ENCODE results near the gene PRKN. TPM values are rescaled to one million over a fixed set of nuclear protein-coding genes. Genes with fewer than 3 reads are reported as not detected.

The PRKN gene
- polyA plus RNA-seq, 1 donor from 2014 or later: 1.2 TPM

- Histone ChIP-seq H3K36me3 (ENCODE audit: insufficient read depth, low read length) (no peaks in the 10 kb centered on the region), H3K79me2 (replicated peaks; ENCODE audit: insufficient read depth, low read length) (no peaks in the 10 kb centered on the region), H3K9me3 (ENCODE audit: low read length) (no peaks in the 10 kb centered on the region), H3F3A (ENCODE audit: insufficient read depth, low read length, poor library complexity, severe bottlenecking) (no peaks in the 10 kb centered on the region), H3K27me3 (ENCODE audit: insufficient read depth, low read depth, low read length) (no peaks in the 10 kb centered on the region), H3K27ac (ENCODE audit: low read length) (no peak overlapping the region), H3K4me3 (ENCODE audit: low read length) (no peak overlapping the region), H2AFZ (ENCODE audit: low read depth, low read length) (no peak overlapping the region), H3K9ac (ENCODE audit: low read length) (no peak overlapping the region), H3K4me2 (ENCODE audit: low read length) (no peak overlapping the region), H4K20me1 (ENCODE audit: insufficient read depth) (no peaks in the 10 kb centered on the region), H3K9me2 (ENCODE audit: insufficient read depth, low read length) (no peaks in the 10 kb centered on the region)
- no peak for TF ChIP-seq RAD21 (conservative IDR thresholded peaks at IDR 0.05)
- TF ChIP-seq EZH2 (IDR thresholded peaks at IDR 0.05; ENCODE audit: borderline replicate concordance, insufficient read depth, low read length, poor library complexity, severe bottlenecking): no peak
- no peak for TF ChIP-seq CTCF (IDR thresholded peaks at IDR 0.05; ENCODE audit: poor library complexity, severe bottlenecking)
- TF ChIP-seq POLR2AphosphoS5 (IDR thresholded peaks at IDR 0.05): no peak
- no peak for TF ChIP-seq MXI1 (conservative IDR thresholded peaks at IDR 0.05; ENCODE audit: poor library complexity, severe bottlenecking)
These were observed 656.9 kb downstream of the PRKN start for GRCh38 chr6:162070639-162071038.

- Histone ChIP-seq H3K27me3 (ENCODE audit: insufficient read depth, low read depth, low read length) (no peaks in the 10 kb centered on the region), H3K79me2 (replicated peaks; ENCODE audit: insufficient read depth, low read length) (no peaks in the 10 kb centered on the region), H3K9me2 (ENCODE audit: insufficient read depth, low read length) (no peaks in the 10 kb centered on the region), H2AFZ (ENCODE audit: low read depth, low read length) (no peak overlapping the region), H3K27ac (ENCODE audit: low read length) (no peak overlapping the region), H3F3A (ENCODE audit: insufficient read depth, low read length, poor library complexity, severe bottlenecking) (no peaks in the 10 kb centered on the region), H3K9ac (ENCODE audit: low read length) (no peak overlapping the region), H3K4me2 (ENCODE audit: low read length) (no peak overlapping the region), H3K36me3 (ENCODE audit: insufficient read depth, low read length) (no peaks in the 10 kb centered on the region), H3K9me3 (ENCODE audit: low read length) (no peaks in the 10 kb centered on the region), H3K4me3 (ENCODE audit: low read length) (no peak overlapping the region), H4K20me1 (ENCODE audit: insufficient read depth) (no peaks in the 10 kb centered on the region)
- TF ChIP-seq TAF1 (IDR thresholded peaks at IDR 0.05; ENCODE audit: low read depth): no peak
- TF ChIP-seq REST (IDR thresholded peaks at IDR 0.05; ENCODE audit: borderline replicate concordance): no peak
- TF ChIP-seq EZH2 (IDR thresholded peaks at IDR 0.05; ENCODE audit: borderline replicate concordance, insufficient read depth, low read length, poor library complexity, severe bottlenecking): no peak
- TF ChIP-seq SMC3 (conservative IDR thresholded peaks at IDR 0.05; ENCODE audit: poor library complexity): no peak
- TF ChIP-seq MXI1 (conservative IDR thresholded peaks at IDR 0.05; ENCODE audit: poor library complexity, severe bottlenecking): no peak
- no peak for TF ChIP-seq CTCF (IDR thresholded peaks at IDR 0.05; ENCODE audit: poor library complexity, severe bottlenecking)
- TF ChIP-seq EP300 (conservative IDR thresholded peaks at IDR 0.05; ENCODE audit: poor library complexity, severe bottlenecking): no peak
- TF ChIP-seq POLR2AphosphoS5 (IDR thresholded peaks at IDR 0.05): no peak
- TF ChIP-seq RAD21 (conservative IDR thresholded peaks at IDR 0.05): no peak
These were observed 657.6 kb downstream of the PRKN start for GRCh38 chr6:162069995-162070394.

Data from neural cell (in vitro differentiated cells).